IPS DF 4.7 (cell line): ENCODE results near the gene LITAFD.

ENCODE experiments used
- DNase-seq: peaks from one replicate; pipeline ENCODE4 v3.0.0-alpha.2; 2013; ENCODE audit warnings: low spot score; ENCODE audit errors: extremely low read depth

Gene LITAFD

GRCh38 chr16:8919089-8919933 lies 37.2 kb downstream of the LITAFD start:
- no peak for DNase-seq

GRCh38 chr16:8919934-8920462 lies 37.8 kb downstream of the LITAFD start:
- DNase-seq = no peak

DNA sequence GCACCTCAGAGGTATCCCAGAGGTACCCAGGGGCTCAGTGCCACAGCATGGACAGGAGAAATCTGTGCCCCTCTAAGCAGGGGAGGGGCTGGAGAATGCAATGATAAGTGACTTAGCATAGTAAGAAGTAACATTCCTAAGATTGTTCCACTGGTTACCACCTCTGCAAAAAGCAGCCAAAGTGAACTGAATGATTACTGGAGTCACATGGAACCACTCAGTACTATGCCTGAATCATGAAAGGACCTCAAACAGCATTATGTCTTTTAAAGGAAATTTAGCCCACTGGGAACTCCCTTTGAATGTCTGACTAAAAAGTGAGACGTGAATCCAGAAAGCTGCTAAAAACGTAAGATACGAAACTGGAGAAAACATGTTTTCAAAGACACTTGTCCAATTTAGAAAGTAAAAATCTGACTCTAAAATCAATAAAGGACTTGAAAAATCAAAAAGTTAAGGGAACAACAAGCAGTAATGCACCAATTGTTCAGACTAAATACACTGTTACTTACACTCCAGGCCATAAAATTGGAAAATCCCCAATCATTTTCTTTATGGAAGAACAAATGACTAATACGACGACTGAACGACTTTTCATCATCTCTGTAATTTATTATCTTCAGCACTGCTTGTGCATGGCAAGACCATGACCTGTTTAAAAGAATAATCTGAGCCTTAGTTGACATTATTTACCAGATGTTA lies 38.6 kb downstream of the LITAFD start:
- DNase-seq = no peak

GRCh38 chr16:8921347-8921984 lies 39.3 kb downstream of the LITAFD start:
- DNase-seq = no peak

DNA sequence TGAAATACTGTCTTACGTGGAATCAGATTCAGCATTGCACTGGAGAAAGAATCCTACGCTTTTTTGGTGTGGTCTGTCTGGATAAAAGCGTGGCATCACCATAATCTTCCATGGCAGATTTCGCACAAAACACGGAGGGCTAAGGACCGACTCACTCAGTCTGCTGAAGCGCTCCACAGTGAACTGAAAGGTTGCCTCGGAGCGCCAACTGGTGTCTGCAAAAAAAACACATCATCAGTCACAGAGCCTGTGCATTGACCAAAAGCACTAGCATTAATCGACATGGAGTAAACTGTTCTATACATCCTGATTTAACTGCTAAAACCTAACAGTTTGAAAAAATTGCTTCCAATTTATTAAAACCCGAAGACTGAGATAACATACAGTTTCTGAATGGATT lies 41.0 kb downstream of the LITAFD start:
- DNase-seq = no peak

- DNase-seq = no peak
Observed at GRCh38 chr16:8924214-8924613, 42.1 kb downstream of the LITAFD start.

- DNase-seq = no peak
Observed at GRCh38 chr16:8925455-8925854, 43.3 kb downstream of the LITAFD start.

DNA sequence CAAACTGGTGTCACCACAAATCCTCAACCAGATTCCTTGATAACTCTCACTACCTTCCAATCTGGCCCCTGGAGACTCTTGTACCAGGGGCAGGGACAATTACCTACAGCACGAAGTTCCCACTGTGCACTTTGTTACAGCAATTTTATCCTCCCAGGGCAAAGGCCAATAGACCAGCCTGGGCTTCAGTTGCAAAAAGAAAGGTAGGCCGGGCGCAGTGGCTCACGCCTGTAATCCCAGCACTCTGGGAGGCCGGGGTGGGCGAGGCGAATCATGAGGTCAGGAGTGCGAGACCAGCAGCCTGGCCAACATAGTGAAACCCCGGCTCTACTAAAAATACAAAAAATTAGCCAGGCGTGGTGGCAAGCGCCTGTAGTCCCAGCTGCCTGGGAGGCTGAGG lies 44.7 kb downstream of the LITAFD start:
- no peak for DNase-seq

- no peak for DNase-seq
Observed at GRCh38 chr16:8928467-8928957, 46.4 kb downstream of the LITAFD start.

GRCh38 chr16:8929086-8929748 lies 47.1 kb downstream of the LITAFD start:
- no peak for DNase-seq

GRCh38 chr16:8931859-8932258 lies 49.7 kb downstream of the LITAFD start:
- no peak for DNase-seq

- no peak for DNase-seq
Observed at GRCh38 chr16:8934601-8935000, 52.5 kb downstream of the LITAFD start.
